Measurements from ENCODE around the gene SRD5A1. TPM values are rescaled to one million over a fixed set of nuclear protein-coding genes. Genes with fewer than 3 reads are reported as not detected.

SRD5A1 gene
- total and polyA plus RNA-seq, 2 of the 8 experiments (the other 6 are each of a cell fraction or from before 2014, with no cell fraction given): 34.7 to 42.4 TPM

- no peaks in the 10 kb centered on the region for H3K27me3 ChIP-seq (replicated peaks in 1 of 4; ENCODE audit: control insufficient read depth in 3 of 4, extremely low read depth in 1 of 4, insufficient read depth in 3 of 4, low read length in 3 of 4)
- WGBS, 2 experiments (ENCODE audit: extremely low coverage in 1 of 2, insufficient coverage in 1 of 2, insufficient read length in 1 of 2, insufficient replicate concordance in 2 of 2, low coverage in 1 of 2, low lambda C conversion rate in 2 of 2, missing lambda C conversion rate in 1 of 2): 93% methylated on average over 6 of the region's 6 CpGs; no CpG with 5 or more reads in 1 of the 2 experiments
- H3K18ac ChIP-seq (ENCODE audit: extremely low read depth, low read length): no peak overlapping the region
- H3K9ac ChIP-seq (replicated peaks in 1 of 4; ENCODE audit: extremely low read depth in 1 of 4, low read depth in 3 of 4, low read length in 3 of 4): no peak overlapping the region
- no peak overlapping the region for H2BK20ac ChIP-seq (ENCODE audit: low read length)
- H4K8ac ChIP-seq (ENCODE audit: extremely low read depth, insufficient read depth, low read length): no peak overlapping the region
- H3K79me2 ChIP-seq (ENCODE audit: control insufficient read depth in 1 of 2, insufficient read depth in 2 of 2, low read length in 2 of 2): no peaks in the 10 kb centered on the region
- no peak overlapping the region for H3K56ac ChIP-seq (replicated peaks; ENCODE audit: insufficient read length, low read depth, low read length)
- H3K23me2 ChIP-seq (ENCODE audit: low read depth, low read length): no peaks in the 10 kb centered on the region
- TF ChIP-seq GABPA (IDR thresholded peaks at IDR 0.05; ENCODE audit: borderline replicate concordance, insufficient read depth, low read length) (no peak), CTBP2 (IDR thresholded peaks at IDR 0.05; ENCODE audit: borderline replicate concordance, insufficient read depth, insufficient read length, low read length) (no peak), RAD21 (IDR thresholded peaks at IDR 0.05 in 1 of 2, conservative IDR thresholded peaks at IDR 0.05 in 1 of 2; ENCODE audit: low read depth in 2 of 2, low read length in 2 of 2) (no peak), TEAD4 (IDR thresholded peaks at IDR 0.05; ENCODE audit: low read depth, low read length) (no peak), JUN (IDR thresholded peaks at IDR 0.05; ENCODE audit: low read depth, low read length) (no peak), CHD2 (IDR thresholded peaks at IDR 0.05; ENCODE audit: low read length) (no peak), SUZ12 (IDR thresholded peaks at IDR 0.05; ENCODE audit: low read length) (no peak), JUND (IDR thresholded peaks at IDR 0.05; ENCODE audit: low read length) (no peak), TAF7 (optimal IDR thresholded peaks at IDR 0.05; ENCODE audit: borderline replicate concordance, low read depth, low read length) (no peak), SIRT6 (IDR thresholded peaks at IDR 0.05; ENCODE audit: low read length) (no peak), KDM5A (IDR thresholded peaks at IDR 0.05; ENCODE audit: low read length) (no peak)
- FAIRE-seq: no peak
- no peak overlapping the region for H3K14ac ChIP-seq (ENCODE audit: insufficient read length)
- no peaks in the 10 kb centered on the region for H3K9me3 ChIP-seq (ENCODE audit: insufficient read depth in 2 of 2, low read depth in 1 of 2, low read length in 1 of 2)
- H3K4me2 ChIP-seq (ENCODE audit: insufficient read depth in 1 of 2, low read depth in 2 of 2, low read length in 2 of 2): no peak overlapping the region
- H4K91ac ChIP-seq (replicated peaks; ENCODE audit: insufficient read length, low read length): no peak overlapping the region
- H3K4ac ChIP-seq (replicated peaks; ENCODE audit: insufficient read length, low read depth, low read length): no peak overlapping the region
- CTCF ChIA-PET (ENCODE audit: partially characterized antibody): interaction anchor here (1.0 to 1.2 kb wide), 2 partner anchors 16 to 19 kb away, joined by 3 read pairs; no protein-coding TSS in a partner anchor
- POLR2A ChIA-PET (ENCODE audit: partially characterized antibody): interaction anchor here (0.9 to 1.1 kb wide), 3 partner anchors 8 to 135 kb away, joined by 3 to 4 read pairs (median 3); partner anchors contain the start of genes NSUN2 and SRD5A1
- no peak overlapping the region for H2BK5ac ChIP-seq (ENCODE audit: low read depth, low read length)
- H2AFZ ChIP-seq (ENCODE audit: low read length): no peak overlapping the region
- H3K27ac ChIP-seq (ENCODE audit: low read depth, low read length): no peak overlapping the region
- no peak overlapping the region for H2BK120ac ChIP-seq (replicated peaks; ENCODE audit: low read depth, low read length)
- H3K4me3 ChIP-seq (ENCODE audit: extremely low read depth in 1 of 4, insufficient read depth in 2 of 4, low read depth in 3 of 4, low read length in 4 of 4): no peak overlapping the region
- no peaks in the 10 kb centered on the region for H3K4me1 ChIP-seq (replicated peaks in 1 of 4; ENCODE audit: control insufficient read depth in 3 of 4, insufficient read depth in 4 of 4, low read length in 3 of 4)
- peaks cover 3 to 21% (median 10%) of the 10 kb centered on the region in 4 experiments; a peak in 6 of 8 replicates for H3K36me3 ChIP-seq (ENCODE audit: control insufficient read depth in 2 of 4, insufficient read depth in 4 of 4, low read length in 3 of 4)
- peaks cover 1 to 4% of the 10 kb centered on the region in 2 experiments for H4K20me1 ChIP-seq (replicated peaks in 1 of 2; ENCODE audit: control insufficient read depth in 1 of 2, insufficient read depth in 2 of 2, low read length in 2 of 2)
- H2AK5ac ChIP-seq (ENCODE audit: low read depth, low read length): no peak overlapping the region
- DNase-seq (ENCODE audit: low read depth in 1 of 2, low spot score in 2 of 2): no peak
- H2BK15ac ChIP-seq (ENCODE audit: low read length): no peak overlapping the region
- no peak overlapping the region for H3K23ac ChIP-seq (ENCODE audit: insufficient read length)
- no peak overlapping the region for H4K5ac ChIP-seq (ENCODE audit: insufficient read length, low read depth, low read length)
- H3K79me1 ChIP-seq (ENCODE audit: low read depth, low read length): no peaks in the 10 kb centered on the region
- H2BK12ac ChIP-seq (ENCODE audit: low read depth, low read length): no peak overlapping the region
Measured at GRCh38 chr5:6594066-6594465, 39.2 kb upstream of the SRD5A1 start.

All from H1 (cell line).